ENCODE measurements around the gene MLANA.

MLANA gene, protein sequence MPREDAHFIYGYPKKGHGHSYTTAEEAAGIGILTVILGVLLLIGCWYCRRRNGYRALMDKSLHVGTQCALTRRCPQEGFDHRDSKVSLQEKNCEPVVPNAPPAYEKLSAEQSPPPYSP

DNA sequence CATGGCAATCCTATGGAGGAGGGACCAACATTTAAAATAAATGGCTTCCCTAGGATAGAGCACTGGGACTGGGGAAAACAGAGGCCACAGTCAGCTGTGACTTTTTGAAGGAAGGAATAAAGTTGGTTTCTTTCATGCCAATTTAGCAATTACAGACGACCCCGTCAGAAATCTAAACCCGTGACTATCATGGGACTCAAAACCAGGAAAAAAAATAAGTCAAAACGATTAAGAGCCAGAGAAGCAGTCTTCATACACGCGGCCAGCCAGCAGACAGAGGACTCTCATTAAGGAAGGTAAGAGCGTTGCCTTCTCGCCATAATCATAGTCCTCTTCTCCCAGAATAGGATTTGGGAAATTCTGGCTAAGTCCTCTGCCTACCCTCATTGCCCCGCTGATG is at the start of gene MLANA:
TSS of gene MLANA (plus strand) at position 249 of the 400 bp plus-strand sequence. CDS start 1,586 bp downstream, outside the sequence.
- no peak for DNase-seq (ENCODE audit: low read depth in 2 of 2)

DNA sequence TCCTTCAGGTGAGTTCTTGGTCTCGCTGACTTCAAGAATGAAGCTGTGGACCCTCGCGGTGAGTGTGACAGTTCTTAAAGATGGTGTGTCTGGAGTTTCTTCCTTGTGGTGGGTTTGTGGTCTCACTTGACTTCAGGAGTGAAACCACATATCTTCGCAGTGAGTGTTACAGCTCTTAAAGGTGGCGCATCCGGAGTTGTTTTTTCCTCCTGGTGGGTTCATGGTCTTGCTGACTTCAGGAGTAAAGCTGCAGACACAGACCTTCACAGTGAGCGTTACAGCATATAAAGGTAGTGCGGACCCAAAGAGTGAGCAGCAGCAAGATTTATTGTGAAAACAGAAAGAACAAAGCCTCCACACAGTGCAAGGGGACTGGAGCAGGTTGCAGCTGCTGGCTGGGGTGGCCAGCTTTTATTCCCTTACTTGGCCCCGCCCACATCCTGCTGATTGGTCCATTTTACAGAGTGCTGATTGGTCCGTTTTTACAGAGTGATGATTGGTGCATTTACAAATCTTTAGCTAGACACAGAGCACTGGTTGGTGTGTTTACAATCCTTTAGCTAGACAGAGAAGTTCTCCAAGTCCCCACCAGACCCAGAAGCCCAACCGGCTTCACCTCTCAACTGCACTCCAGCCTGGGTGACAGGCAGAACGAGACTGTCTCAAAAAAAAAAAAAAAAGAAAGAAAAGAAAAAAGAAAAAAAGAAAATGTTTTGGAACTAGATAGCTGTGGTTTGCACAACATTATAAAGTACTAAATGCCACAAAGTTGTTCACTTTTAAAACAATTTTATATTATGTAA is 48.7 kb upstream of the MLANA start:
- peak in 1 of 2 donors; percentile 27 for DNase-seq (ENCODE audit: low read depth in 2 of 2)

DNA sequence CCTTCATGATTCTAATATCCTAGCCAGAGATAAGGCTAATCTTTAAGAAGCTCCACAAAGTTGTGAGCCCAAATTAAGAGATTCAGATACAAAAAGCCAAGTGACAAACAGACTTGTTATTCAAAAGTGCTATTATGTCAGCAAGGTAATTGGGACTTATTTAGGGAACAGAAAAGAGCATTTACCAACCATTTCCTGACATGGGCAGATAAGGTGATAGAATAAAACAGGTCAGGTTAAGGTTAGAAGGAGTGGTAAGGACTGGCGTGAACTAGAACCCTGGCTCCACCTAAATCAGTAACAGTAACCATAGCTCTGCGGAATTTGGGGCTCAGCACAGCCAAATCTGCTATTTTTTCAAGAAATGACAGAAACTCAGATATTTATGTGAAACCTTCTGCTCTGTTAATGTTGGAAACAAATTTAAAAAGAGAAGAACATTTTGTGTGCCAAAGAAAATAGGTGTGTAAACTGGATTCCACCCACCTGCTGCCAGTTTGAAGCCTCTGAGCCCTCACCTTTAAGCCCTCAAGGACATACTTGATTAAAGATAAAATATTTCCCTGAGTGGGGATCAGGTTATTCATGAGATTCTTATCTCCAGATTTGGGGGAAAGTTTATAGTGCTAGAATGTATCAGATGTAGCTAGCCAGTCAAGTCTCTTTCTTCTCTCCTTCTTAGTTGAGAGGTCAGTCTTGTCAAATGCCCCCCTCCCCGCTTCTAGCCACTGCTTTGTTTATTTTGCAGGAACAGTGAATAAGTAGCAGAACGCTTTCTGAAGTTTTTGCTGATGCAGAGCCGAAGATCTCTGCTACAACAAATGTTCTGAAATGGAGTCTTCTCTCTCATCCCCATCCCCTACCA is 47.5 kb upstream of the MLANA start:
- DNase-seq (ENCODE audit: low read depth in 2 of 2), result no peak

DNA sequence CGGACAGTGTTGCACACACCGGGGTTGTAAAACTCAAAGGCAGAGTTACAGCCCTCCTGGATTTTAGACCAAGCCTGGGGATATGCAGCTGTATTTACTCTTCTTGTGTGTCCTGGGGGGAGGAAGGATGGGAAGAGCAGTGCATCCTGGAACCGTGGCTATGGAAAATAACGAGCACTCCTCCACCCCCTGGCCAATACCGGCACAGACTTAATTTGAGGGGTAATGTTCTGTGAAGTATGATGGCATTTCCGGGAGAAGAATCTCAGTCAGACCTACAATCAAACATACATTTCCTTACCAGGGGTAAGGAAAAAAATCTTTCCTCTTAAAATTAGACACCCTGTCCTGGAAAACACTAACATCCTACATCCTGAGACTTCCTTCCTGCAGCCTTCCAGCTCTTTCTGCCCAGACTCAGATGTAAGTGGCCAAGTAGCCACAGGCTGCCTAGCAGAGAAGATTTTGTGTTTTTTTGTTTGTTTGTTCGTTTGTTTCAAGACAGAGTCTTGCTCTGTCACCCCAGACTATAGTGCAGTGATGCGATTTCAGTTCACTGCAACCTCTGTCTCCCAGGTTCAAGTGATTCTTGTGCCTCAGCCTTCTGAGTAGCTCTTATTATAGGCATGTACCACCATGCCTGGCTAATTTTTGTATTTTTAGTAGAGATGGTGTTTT is 46.8 kb upstream of the MLANA start:
- no peak for DNase-seq (ENCODE audit: low read depth in 2 of 2)

DNA sequence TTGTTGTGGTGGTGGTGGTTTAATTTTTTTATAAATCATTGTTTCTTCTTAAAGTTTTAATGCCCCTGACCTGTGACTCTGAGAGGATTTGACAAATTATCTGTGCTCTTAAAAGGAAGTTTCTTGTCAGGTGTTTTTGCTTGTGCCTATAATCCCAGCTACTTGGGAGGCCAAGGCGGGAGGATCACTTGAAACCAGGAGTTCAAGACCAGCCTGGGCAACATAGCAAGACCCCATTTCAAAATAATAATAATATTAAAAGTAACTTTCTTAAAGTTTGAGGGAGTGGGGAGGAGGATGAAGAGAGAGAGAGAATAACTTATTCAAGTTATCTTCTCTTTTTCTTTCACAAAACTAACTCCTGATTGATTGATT is 45.5 kb upstream of the MLANA start:
- DNase-seq (ENCODE audit: low read depth in 2 of 2), result no peak

DNA sequence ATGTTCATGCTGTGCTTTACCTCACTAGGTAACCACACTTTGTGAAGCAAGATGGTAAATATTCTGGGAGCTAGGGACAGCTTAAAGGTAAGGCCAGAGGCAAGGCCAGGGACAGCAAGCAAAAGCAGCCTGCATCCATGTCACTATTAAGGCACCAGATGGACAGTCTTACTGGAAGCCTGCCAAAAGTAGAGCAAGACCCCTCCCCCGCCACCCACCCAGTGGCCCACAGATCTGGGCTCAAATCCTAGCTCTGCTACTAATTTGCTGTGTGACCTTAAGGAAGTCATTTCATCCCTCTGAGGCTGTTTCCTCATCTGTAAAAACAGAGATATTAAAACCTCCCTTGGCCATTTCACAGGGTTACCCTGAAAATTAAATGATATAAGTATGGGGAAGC is 44.6 kb upstream of the MLANA start:
- DNase-seq (ENCODE audit: low read depth in 2 of 2), result no peak

DNA sequence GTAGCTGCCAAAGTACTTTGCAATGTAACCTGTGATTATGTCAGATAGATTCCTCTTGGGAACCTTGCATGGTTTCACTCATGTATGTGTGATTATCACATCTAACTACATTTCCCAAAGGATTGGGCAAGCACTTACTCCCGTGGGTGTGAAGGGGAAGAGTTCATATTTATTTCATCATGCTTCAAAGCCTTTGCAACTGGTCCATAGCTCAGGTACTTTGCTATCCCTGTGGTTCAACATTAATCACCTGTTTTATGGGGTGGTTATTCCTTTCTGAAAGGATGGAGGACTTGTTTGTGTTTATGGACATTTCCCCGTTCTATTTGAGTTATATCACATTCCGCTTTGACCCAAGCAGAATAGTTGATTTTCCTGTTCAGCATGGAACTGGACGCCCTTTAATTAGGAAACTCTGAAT is 44.2 kb upstream of the MLANA start:
- DNase-seq (ENCODE audit: low read depth in 2 of 2), result no peak

DNA sequence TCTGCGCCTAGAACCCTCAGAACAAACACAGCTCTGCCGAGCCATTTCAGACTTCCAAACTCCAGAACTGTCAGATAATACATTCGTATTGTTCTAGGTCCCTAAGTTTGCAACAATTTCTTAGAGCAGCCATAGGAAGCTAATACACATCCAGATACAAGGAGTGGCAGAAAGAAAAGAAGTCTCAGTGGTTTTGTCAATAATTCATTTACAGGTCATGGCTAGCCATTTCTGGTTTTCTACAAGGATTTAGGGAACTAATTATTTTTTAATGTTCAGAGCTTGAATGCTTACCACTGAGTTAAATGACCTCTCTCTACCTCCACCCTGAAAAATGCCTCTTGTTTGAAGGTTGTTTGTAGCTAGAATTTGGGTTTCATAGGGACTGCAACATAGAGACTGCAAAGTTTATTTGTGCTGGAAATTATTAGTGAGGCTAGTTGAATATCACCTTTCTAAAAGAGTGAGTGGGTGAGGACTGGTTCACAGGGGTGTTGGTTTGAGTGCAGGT is 42.3 kb upstream of the MLANA start:
- DNase-seq (ENCODE audit: low read depth in 2 of 2), result no peak

DNA sequence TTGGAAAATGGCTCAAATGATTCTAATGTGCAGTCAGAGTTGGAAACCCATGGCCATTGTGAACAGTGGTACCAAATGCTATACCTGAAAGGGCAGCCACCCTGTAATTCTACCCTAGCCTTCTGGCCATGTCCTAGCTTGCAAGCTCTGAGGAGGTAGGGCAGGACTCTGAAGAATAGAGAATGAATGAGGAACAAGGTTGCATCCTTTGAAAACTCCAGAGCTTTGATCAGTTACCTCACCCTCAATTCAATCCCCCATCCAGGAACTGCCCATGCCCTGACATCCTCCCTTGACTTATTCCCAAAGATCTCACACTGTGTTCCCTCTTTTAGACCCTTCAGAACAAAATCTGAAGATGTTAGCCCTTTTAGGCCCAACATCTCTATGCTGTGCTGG is 40.0 kb upstream of the MLANA start:
- no peak for DNase-seq (ENCODE audit: low read depth in 2 of 2)

DNA sequence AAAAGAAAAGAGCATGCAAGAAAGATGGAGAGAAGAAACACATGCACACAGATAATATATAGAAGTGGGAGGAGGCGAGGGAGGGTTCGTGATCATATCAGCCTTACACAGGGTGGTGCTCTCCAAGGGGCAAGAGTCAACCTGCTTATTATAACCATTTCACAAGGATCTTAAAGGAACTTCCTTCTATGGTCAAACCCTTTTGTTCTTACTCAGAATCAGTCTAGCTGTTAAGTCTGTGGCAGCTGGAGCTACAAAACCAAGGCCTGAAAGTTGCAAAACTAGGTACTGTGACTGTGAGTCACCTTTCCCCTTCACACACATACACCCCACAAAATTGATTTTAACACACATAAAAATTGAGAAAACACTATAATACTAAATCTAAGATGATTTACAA is 39.2 kb upstream of the MLANA start:
- no peak for DNase-seq (ENCODE audit: low read depth in 2 of 2)

DNA sequence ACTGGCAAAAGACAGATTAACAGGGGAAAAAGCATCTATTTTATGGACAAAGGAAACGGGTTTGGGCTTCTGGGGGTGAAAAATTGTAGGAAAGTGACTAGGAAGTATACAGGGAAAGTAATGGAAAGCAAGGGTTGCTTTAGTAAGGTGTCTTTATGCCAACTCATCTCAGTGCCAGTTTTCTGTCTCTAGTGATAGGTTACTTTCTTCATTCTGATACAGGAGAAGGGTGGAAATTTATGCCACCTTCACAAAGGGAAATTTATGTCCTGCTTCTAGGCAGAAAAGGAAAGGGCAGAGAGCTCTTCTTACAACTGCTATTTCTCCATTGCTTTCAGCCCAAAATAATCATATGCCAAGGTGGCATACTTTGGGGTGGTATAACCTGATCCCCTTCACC is 37.7 kb upstream of the MLANA start:
- DNase-seq (ENCODE audit: low read depth in 2 of 2), result no peak

DNA sequence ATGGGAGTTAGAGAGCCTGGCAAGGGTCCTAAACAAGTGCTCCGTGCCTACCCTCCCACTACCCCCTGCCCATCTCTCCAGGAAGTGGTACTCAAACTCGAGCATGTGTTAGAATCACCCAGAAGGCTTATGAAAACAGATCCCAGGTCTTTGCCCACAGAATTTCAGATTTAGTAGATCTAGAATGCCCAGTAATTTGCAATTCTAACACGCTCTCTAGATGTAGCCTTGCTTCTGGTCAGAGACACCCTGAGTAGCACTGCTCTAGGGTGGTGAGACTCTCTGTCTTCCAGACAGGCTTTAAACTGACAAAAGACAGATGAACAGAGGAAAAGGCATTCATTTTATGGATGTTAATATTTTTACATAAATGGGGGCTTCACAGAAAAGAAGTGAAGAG is 37.1 kb upstream of the MLANA start:
- no peak for DNase-seq (ENCODE audit: low read depth in 2 of 2)

DNA sequence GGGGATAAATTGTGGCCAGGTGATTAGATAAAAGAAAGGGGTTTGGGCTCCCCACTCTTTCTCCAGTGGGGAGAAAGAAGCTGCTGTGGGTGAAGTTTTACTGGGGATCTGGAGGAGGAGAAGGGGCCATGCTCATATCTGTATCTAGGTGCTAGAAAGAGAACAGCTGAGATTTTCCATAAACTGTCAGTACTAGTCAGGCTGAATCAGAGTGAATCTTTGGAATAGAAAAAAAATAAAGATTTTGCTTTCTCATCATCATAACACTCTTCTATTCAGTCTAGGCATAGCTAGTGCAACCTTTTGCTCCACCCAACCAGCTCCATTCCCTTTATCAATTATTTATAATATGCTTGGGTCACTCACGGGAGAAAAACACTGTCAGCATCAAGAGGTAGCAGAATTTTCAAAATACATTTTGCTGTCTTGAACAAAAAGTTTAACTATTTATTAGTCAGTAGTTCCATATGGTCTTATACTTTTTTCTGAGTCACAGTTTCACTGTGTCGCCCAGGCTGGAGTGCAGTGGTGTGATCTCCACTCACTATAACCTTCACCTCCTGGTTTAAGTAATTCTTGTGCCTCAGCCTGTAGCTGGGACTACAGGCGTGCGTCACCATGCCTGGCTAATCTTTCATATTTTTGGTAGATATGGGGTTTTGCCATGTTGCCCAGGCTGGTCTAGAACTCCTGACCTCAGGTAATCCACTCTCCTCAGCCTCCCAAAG is 36.5 kb upstream of the MLANA start:
- DNase-seq (ENCODE audit: low read depth in 2 of 2), result no peak

DNA sequence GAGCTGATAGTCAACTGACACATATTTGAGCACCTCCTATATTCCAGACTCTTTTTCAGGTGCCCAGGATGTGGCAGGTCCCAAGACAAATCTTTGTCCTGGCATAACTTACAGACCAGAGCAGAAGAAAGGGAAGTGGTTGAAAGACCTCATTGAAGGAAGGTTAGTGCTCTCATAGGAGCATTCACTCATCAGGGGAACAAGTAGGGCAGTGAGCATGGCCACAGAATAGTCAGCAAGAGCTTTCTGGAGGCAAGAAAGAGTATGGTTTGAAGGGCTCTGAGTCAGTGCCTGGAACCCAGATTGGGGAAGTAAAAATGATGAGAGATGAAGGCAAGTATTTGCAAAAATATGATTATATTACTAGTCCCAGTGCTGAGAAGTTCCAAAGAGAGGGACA is 32.8 kb upstream of the MLANA start:
- no peak for DNase-seq (ENCODE audit: low read depth in 2 of 2)

DNA sequence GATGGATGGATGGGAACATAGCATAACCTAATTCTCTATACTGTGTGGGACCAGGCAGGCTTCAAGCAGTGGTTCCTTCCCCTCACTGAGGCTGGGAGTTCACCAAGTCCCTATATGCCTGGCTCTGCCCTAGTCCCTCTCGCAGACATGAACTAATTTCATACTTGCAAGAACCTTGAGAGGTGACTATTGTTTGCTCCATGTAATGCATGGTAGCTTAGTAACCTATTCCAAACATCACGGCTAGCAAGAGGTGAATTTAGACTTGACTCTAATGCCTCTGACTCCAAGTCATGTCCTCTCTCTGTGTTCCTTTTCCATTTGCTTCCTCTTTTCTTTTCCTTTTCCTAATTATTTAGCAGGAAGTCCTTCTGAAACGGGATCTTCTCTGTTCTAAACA is 31.9 kb upstream of the MLANA start:
- DNase-seq (ENCODE audit: low read depth in 2 of 2), result no peak

DNA sequence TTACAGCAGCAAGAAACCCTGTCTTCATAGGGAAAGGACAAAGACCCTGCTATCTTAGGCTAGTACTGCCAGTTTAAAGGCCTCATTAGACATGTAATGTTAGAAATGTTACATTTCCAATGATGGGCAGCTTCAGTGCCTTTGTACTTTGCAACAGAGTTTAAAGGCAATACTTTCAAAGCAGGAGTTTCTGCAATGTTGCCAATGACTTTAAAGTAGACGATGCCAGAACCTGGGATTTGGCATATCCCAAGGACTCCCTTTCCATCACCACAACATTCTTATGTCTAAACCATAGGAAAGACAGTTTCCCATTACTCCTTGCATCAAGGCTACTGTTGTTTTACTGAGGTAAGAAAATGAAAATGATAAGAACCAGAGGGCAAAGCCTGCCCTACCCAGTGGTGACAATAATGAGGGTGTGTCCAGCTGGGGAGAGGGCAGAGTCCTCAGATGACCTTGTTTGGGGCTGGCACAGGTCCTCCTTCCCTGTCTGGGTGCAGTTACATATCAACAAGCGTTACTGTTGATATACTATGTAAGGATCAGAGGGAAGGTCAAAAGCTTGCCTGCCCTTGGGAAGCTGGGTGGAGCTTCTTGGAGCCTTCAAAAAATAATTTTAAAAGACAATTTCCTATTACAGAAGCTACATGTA is 27.5 kb upstream of the MLANA start:
- DNase-seq (ENCODE audit: low read depth in 2 of 2), result no peak

DNA sequence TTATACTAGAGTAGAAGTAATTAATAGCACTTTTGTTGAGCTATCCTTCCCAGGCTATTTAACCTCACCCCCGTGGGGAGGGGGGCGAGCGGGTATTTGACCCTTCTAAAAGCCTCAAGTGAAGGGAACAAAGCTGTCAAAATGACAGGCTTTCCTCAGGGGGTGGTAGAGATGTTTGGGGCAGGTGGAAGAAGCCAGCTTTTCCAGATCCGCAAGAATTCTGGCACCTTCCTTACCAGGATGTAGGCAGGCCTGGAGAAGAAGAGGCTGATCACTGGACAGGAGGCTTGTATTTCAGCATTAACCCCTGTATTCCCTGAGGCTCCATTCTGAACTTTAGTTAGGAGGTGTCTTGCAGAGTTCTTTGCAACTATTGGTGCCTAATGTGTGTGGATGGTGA is 26.2 kb upstream of the MLANA start:
- DNase-seq (ENCODE audit: low read depth in 2 of 2), result no peak

DNA sequence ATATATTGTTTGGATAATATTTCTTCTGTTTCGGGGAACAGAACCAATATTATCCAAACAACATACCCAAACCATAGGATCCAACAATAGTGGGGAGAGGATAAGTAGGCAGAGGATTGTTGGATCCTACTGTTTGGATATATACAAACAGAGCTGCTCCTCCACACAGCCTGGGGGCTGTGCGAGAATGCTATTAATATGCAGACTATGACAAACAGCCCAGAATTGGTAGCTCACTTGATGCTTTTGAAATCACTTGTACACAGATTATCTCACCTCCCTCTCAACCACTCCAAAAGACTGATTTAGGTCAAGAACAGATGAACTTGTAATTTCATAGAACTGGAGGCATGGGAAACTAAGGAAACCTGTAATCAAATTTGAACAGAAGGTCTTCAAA is 24.4 kb upstream of the MLANA start:
- no peak for DNase-seq (ENCODE audit: low read depth in 2 of 2)

DNA sequence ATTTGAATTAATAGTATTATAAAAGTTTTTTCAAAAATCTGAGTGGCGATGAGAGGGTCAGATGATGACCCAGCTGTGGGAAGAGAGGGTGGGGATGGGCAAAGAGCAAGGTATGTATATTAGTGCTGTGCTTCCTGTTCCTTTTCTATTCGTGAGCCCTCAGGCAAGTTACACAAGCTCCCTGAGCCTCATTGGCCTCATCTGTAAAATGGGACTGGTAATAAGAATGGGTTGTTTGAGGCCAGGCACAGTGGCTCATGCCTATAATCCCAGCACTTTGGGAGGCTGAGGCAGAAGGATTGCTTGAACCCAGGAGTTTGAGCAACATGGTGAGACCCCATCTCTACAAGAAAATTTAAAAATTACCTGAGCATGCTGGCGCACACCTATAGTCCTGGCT is 24.0 kb upstream of the MLANA start:
- no peak for DNase-seq (ENCODE audit: low read depth in 2 of 2)

DNA sequence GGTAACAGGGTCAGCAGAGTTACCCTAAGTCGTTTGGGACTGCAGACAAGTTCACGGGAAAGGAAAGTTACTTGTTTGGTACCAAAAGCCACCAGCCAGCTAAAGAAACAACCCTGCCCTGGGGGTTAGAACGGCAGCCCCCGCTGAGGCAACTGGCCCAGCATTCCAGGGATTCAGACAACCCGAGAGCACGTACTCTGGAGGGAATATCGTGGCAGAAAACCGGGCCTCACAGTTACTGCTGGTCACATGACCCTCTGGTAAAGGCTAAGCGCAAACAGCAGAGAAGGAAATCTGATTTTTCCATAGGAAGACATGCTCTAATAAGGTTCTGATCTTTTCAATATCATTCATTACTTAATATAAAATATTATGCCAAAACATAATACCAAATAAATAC is 22.5 kb upstream of the MLANA start:
- DNase-seq (ENCODE audit: low read depth in 2 of 2), result no peak

All from stimulated activated CD4-positive, alpha-beta T cell treated with anti-CD3 and anti-CD28 coated beads, Interleukin-1b, Interleukin-23, amount 100 ng/mL, for 4 hours (primary cell).